ENCODE data around the gene HEXA. TPM values are rescaled to one million over a fixed set of nuclear protein-coding genes. Genes with fewer than 3 reads are reported as not detected.

Gene HEXA
- total and polyA plus RNA-seq, 4 donors: 38.1 to 69.0 (median 52.7) TPM

GRCh38 chr15:72368325-72368724 is 7.5 kb downstream of the HEXA start (continued):
- TF ChIP-seq, protein P1, sequence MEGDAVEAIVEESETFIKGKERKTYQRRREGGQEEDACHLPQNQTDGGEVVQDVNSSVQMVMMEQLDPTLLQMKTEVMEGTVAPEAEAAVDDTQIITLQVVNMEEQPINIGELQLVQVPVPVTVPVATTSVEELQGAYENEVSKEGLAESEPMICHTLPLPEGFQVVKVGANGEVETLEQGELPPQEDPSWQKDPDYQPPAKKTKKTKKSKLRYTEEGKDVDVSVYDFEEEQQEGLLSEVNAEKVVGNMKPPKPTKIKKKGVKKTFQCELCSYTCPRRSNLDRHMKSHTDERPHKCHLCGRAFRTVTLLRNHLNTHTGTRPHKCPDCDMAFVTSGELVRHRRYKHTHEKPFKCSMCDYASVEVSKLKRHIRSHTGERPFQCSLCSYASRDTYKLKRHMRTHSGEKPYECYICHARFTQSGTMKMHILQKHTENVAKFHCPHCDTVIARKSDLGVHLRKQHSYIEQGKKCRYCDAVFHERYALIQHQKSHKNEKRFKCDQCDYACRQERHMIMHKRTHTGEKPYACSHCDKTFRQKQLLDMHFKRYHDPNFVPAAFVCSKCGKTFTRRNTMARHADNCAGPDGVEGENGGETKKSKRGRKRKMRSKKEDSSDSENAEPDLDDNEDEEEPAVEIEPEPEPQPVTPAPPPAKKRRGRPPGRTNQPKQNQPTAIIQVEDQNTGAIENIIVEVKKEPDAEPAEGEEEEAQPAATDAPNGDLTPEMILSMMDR (IDR thresholded peaks at IDR 0.05; ENCODE audit: low read depth, low read length, missing input control): no peak
- no peak for TF ChIP-seq FOXA2 (IDR thresholded peaks at IDR 0.05)
- no peak for TF ChIP-seq TAF1 (conservative IDR thresholded peaks at IDR 0.05)
- no peak for TF ChIP-seq HNF4G (IDR thresholded peaks at IDR 0.05)
- TF ChIP-seq SP1 (IDR thresholded peaks at IDR 0.05): no peak

GRCh38 chr15:72365844-72366243 is 10.0 kb downstream of the HEXA start:
- peaks cover 2 to 6% (median 3%) of the 10 kb centered on the region in 4 donors for H3K36me3 ChIP-seq (ENCODE audit: control insufficient read depth in 4 of 4, insufficient read depth in 3 of 4, low read depth in 1 of 4, low read length in 3 of 4)
- no peak for DNase-seq (ENCODE audit: low spot score)
- H3K27ac ChIP-seq (ENCODE audit: low read depth in 1 of 2, low read length in 2 of 2): no peak overlapping the region

DNA sequence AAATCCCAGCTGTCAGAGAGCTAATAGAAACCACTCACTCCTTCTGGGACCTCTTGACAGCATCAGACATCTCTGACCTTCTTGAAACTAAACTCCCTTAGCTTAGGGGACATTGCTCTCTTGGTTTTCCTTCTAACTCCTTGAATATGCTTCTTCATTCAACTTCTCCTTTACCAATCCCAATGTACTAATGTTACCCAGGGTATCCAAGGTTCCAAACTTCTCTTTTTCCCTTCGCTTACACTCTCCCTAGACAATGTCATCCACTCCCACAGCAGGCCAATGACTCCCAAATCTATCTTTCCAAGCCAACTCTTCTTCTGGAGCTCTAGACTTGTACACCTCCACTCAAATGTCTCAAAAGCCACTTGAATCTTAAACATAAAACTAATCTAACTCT is 14.6 kb downstream of the HEXA start:
- no peaks in the 10 kb centered on the region for H3K4me1 ChIP-seq (ENCODE audit: control insufficient read depth in 4 of 4, insufficient read depth in 4 of 4, low read length in 3 of 4)
- no peak for DNase-seq (ENCODE audit: low spot score)
- peaks cover 0 to 6% (median 3%) of the 10 kb centered on the region in 4 donors for H3K36me3 ChIP-seq (ENCODE audit: control insufficient read depth in 4 of 4, insufficient read depth in 3 of 4, low read depth in 1 of 4, low read length in 3 of 4)
- H3K9me3 ChIP-seq (ENCODE audit: control insufficient read depth in 4 of 4, low read length in 3 of 4): no peaks in the 10 kb centered on the region
- TF ChIP-seq SP1 (IDR thresholded peaks at IDR 0.05) (no peak), GABPA (IDR thresholded peaks at IDR 0.05 in 1 of 2, conservative IDR thresholded peaks at IDR 0.05 in 1 of 2) (no peak), TAF1 (conservative IDR thresholded peaks at IDR 0.05) (no peak), FOXA2 (IDR thresholded peaks at IDR 0.05) (no peak), FOXA1 (IDR thresholded peaks at IDR 0.05) (no peak), JUND (IDR thresholded peaks at IDR 0.05) (no peak), EGR1 (IDR thresholded peaks at IDR 0.05; ENCODE audit: low read depth in 2 of 2) (no peak), HNF4G (IDR thresholded peaks at IDR 0.05) (no peak), RAD21 (IDR thresholded peaks at IDR 0.05) (no peak), YY1 (IDR thresholded peaks at IDR 0.05) (no peak), REST (IDR thresholded peaks at IDR 0.05) (no peak), NR2F2 (IDR thresholded peaks at IDR 0.05) (no peak)
- TF ChIP-seq, protein P2, sequence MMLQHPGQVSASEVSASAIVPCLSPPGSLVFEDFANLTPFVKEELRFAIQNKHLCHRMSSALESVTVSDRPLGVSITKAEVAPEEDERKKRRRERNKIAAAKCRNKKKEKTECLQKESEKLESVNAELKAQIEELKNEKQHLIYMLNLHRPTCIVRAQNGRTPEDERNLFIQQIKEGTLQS (IDR thresholded peaks at IDR 0.05): no peak
- TF ChIP-seq, protein P3, sequence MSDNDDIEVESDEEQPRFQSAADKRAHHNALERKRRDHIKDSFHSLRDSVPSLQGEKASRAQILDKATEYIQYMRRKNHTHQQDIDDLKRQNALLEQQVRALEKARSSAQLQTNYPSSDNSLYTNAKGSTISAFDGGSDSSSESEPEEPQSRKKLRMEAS (IDR thresholded peaks at IDR 0.05): no peak
- no peaks in the 10 kb centered on the region for H3K27me3 ChIP-seq (ENCODE audit: control insufficient read depth in 4 of 4, insufficient read depth in 4 of 4, low read length in 3 of 4)
- WGBS: 92% methylated on average over 1 of the region's 1 CpG
- H3K9ac ChIP-seq (ENCODE audit: low read depth in 1 of 2, low read length in 2 of 2): no peak overlapping the region
- H3K4me3 ChIP-seq (ENCODE audit: low read depth in 1 of 3, low read length in 3 of 3): no peak overlapping the region
- no peak overlapping the region for H3K27ac ChIP-seq (ENCODE audit: low read depth in 1 of 2, low read length in 2 of 2)

More at GRCh38 chr15:72365844-72366243, 10.0 kb downstream of the HEXA start:
- Histone ChIP-seq H3K27me3 (ENCODE audit: control insufficient read depth in 4 of 4, insufficient read depth in 4 of 4, low read length in 3 of 4) (no peaks in the 10 kb centered on the region), H3K9ac (ENCODE audit: low read depth in 1 of 2, low read length in 2 of 2) (no peak overlapping the region), H3K4me3 (ENCODE audit: low read depth in 1 of 3, low read length in 3 of 3) (no peak overlapping the region), H3K4me1 (ENCODE audit: control insufficient read depth in 4 of 4, insufficient read depth in 4 of 4, low read length in 3 of 4) (peaks cover 0 to 4% (median 0%) of the 10 kb centered on the region in 4 donors), H3K9me3 (ENCODE audit: control insufficient read depth in 4 of 4, low read length in 3 of 4) (no peaks in the 10 kb centered on the region)
- WGBS: 90% methylated on average over 1 of the region's 1 CpG
- TF ChIP-seq GABPA (IDR thresholded peaks at IDR 0.05 in 1 of 2, conservative IDR thresholded peaks at IDR 0.05 in 1 of 2) (no peak), FOXA2 (IDR thresholded peaks at IDR 0.05) (no peak), JUND (IDR thresholded peaks at IDR 0.05) (no peak), HNF4A (conservative IDR thresholded peaks at IDR 0.05) (no peak)
- TF ChIP-seq, protein P3 (IDR thresholded peaks at IDR 0.05): no peak
